HCT116 (cell line): ENCODE measurements around the gene IQCM. TPM values are rescaled to one million over a fixed set of nuclear protein-coding genes. Genes with fewer than 3 reads are reported as not detected.

Experiments used
- ATAC-seq: fragments of 200-7000 bp; cut with Tn5 transposase; 2 replicates; pipeline ENCODE4 v1.9.1; 2020; ENCODE audit warnings: mild to moderate bottlenecking, moderate library complexity
- BruUV-seq: library from RNA; stranded (reverse); fragments of 400-500 nt; replicated peaks from 2 replicates; lab custom pipeline; 2021; lab: Mats Ljungman, UMichigan
- CTCF ChIA-PET: fragments of 300-600 bp; sonication (Branson Sonifier 250); formaldehyde crosslinking; loops from one replicate; lab custom pipeline; 2021; ENCODE audit warnings: antibody characterized with exemption; lab: Charles Lee
- POLR2A ChIA-PET: fragments of 300-600, 350-600 bp; sonication (Branson Sonifier 250); formaldehyde crosslinking; loops from one replicate; lab custom pipeline; 2021; ENCODE audit warnings: antibody characterized with exemption; lab: Charles Lee
- RAD21 ChIA-PET, 2 experiments: fragments of 300-600 bp; sonication (Branson Sonifier 250); formaldehyde crosslinking; loops; one replicate each; lab custom pipeline; 2023; ENCODE audit warnings: low total read pairs in 2 of 2; ENCODE audit not compliant: uncharacterized antibody in 2 of 2, unreplicated experiment in 2 of 2, low non-redundant PET in 1 of 2; lab: Charles Lee
- DNase-seq: peaks from one replicate; pipeline ENCODE4 v3.0.0-alpha.2; 2010; ENCODE audit warnings: low read depth, low spot score
- H2AFZ ChIP-seq: fragments of 200-600 bp; shearing (Covaris generic), sonication (generic); 2 replicates; pipeline ENCODE4 v1.6.1; 2017; ENCODE audit warnings: low read depth, mixed run types, mixed read lengths, antibody characterized with exemption, low read length; ENCODE audit not compliant: poor library complexity, severe bottlenecking
- H3K27ac ChIP-seq: 2 replicates; pipeline ENCODE4 v1.5.1; 2012; ENCODE audit warnings: low read depth, low read length
- H3K27me3 ChIP-seq: fragments of 200-600 bp; sonication (generic); 2 replicates; pipeline ENCODE4 v1.6.1; 2016; ENCODE audit warnings: mixed run types, low read length, mixed read lengths; ENCODE audit not compliant: insufficient read depth
- H3K36me3 ChIP-seq, 2 experiments: fragments of 200-500 bp in 1 of 2; fragments of 200-600 bp in 1 of 2; sonication (Bioruptor generic) in 1 of 2; sonication (generic) in 1 of 2; 2 replicates each; pipeline versions ENCODE4 v1.5.1 to v1.6.1; 2014 to 2016; ENCODE audit warnings: low read length in 2 of 2, inconsistent platforms in 1 of 2, mixed read lengths in 1 of 2, mixed run types in 1 of 2; ENCODE audit not compliant: insufficient read depth in 2 of 2, control insufficient read depth in 1 of 2
- H3K4me1 ChIP-seq, 2 experiments: fragments of 200-600 bp in 1 of 2; sonication (generic) in 1 of 2; 2 replicates each; pipeline versions ENCODE4 v1.5.1 to v1.6.1; 2012 to 2017; ENCODE audit warnings: low read length in 2 of 2, inconsistent platforms in 1 of 2, mild to moderate bottlenecking in 1 of 2, mixed read lengths in 1 of 2, mixed run types in 1 of 2, moderate library complexity in 1 of 2; ENCODE audit not compliant: insufficient read depth in 2 of 2, control insufficient read depth in 1 of 2
- H3K4me2 ChIP-seq: fragments of 200-600 bp; sonication (generic); 2 replicates; pipeline ENCODE4 v1.6.1; 2017; ENCODE audit warnings: mixed run types, low read length, mixed read lengths
- H3K4me3 ChIP-seq, 2 experiments: fragments of 200-600 bp in 1 of 2; sonication (generic) in 1 of 2; replicated peaks in 1 of 2; 2 replicates each; pipeline ENCODE4 v1.5.1; 2011 to 2016; ENCODE audit warnings: low read length in 2 of 2, control low read depth in 1 of 2, low read depth in 1 of 2, mild to moderate bottlenecking in 1 of 2, mixed read lengths in 1 of 2, mixed run types in 1 of 2
- H3K79me2 ChIP-seq: fragments of 200-600 bp; sonication (generic); 2 replicates; pipeline ENCODE4 v1.6.1; 2017; ENCODE audit warnings: mild to moderate bottlenecking, mixed run types, low read length, moderate library complexity, mixed read lengths; ENCODE audit not compliant: insufficient read depth
- H3K9ac ChIP-seq: fragments of 200-600 bp; sonication (generic); 2 replicates; pipeline ENCODE4 v1.6.1; 2016; ENCODE audit warnings: low read length, mixed read lengths
- H3K9me2 ChIP-seq: fragments of 200-600 bp; sonication (generic), shearing (Covaris generic); 2 replicates; pipeline ENCODE4 v1.6.1; 2017; ENCODE audit warnings: mixed run types, mild to moderate bottlenecking, moderate library complexity; ENCODE audit not compliant: insufficient read depth
- H3K9me3 ChIP-seq, 2 experiments: fragments of 200-500 bp in 1 of 2; fragments of 200-600 bp in 1 of 2; sonication (Bioruptor generic) in 1 of 2; sonication (generic) in 1 of 2; 2 replicates each; pipeline ENCODE4 v1.6.1; 2014 to 2017; ENCODE audit warnings: low read length in 2 of 2, mixed read lengths in 2 of 2, inconsistent platforms in 1 of 2, low read depth in 1 of 2, mild to moderate bottlenecking in 1 of 2, mixed run types in 1 of 2, moderate library complexity in 1 of 2; ENCODE audit not compliant: control insufficient read depth in 1 of 2, insufficient read depth in 1 of 2
- H4K20me1 ChIP-seq: fragments of 200-600 bp; sonication (generic), shearing (Covaris generic); 2 replicates; pipeline ENCODE4 v1.6.1; 2017; ENCODE audit warnings: mixed run types, mild to moderate bottlenecking, moderate library complexity; ENCODE audit not compliant: insufficient read depth
- CEBPB ChIP-seq: IDR thresholded peaks from 2 replicates; pipeline ENCODE4 v1.6.1; 2012; ENCODE audit warnings: low read depth
- ELF1 ChIP-seq: IDR thresholded peaks from 2 replicates; pipeline ENCODE4 v1.6.1; 2012; ENCODE audit warnings: low read depth, borderline replicate concordance
- EZH2 ChIP-seq: fragments of 200-600 bp; sonication (generic); IDR thresholded peaks from 2 replicates; pipeline ENCODE4 v1.6.1; 2017; ENCODE audit warnings: antibody characterized with exemption, mixed run types
- FOSL1 ChIP-seq: IDR thresholded peaks from 2 replicates; pipeline ENCODE4 v1.6.1; 2012; ENCODE audit warnings: low read depth
- JUND ChIP-seq: IDR thresholded peaks from 2 replicates; pipeline ENCODE4 v1.6.1; 2012
- RAD21 ChIP-seq: IDR thresholded peaks from 2 replicates; pipeline ENCODE4 v1.6.1; 2012; ENCODE audit warnings: low read depth, mild to moderate bottlenecking
- SIN3A ChIP-seq: IDR thresholded peaks from 2 replicates; pipeline ENCODE4 v1.6.1; 2012; ENCODE audit warnings: low read depth
- SP1 ChIP-seq: IDR thresholded peaks from 2 replicates; pipeline ENCODE4 v1.6.1; 2012; ENCODE audit warnings: low read depth
- YY1 ChIP-seq: IDR thresholded peaks from 2 replicates; pipeline ENCODE4 v1.6.1; 2011; ENCODE audit warnings: low read length, low read depth, moderate library complexity, mild to moderate bottlenecking; ENCODE audit not compliant: insufficient replicate concordance; ENCODE audit errors: extremely low read depth
- ZFX ChIP-seq: fragments of 450-650 bp; IDR thresholded peaks from 2 replicates; pipeline ENCODE4 v1.6.1; 2017
- intact Hi-C: fragments of 100-400 bp; cut with micrococcal nuclease; formaldehyde crosslinking; loops from 2 replicates; pipeline ENCODE4 v1.10.0; 2022
- total RNA-seq: library from RNA; stranded (reverse); gene quantifications from one replicate; pipeline ENCODE4 v1.2.1, GENCODE V29; 2021; ENCODE audit not compliant: unreplicated experiment
- TF ChIP-seq, protein P1 (sequence below): IDR thresholded peaks from 2 replicates; pipeline ENCODE4 v1.6.1; 2012

IQCM gene
- total RNA-seq, 1 experiment from 2014 or later: 0.20 TPM

DNA sequence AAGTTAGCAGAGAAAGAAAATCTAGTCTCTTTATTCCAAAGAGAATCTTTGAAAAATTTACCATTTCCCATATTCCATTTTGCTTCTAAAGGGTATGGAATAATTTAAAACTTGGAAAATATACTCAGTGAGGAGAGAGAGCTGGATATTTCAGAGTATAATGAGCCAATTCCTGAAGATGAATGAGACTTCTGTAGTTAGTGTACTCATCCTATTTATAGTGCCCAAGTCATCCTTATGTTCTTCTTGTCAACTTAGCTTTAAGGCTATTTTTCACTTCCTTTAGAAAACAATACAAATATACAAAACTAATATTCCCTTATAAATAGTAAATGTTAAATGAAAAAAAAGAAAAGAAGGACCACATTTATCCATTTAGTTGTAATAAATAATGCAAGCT, 302.6 kb downstream of the IQCM start:
- CTCF ChIA-PET: no interaction called here
- Histone ChIP-seq H3K27ac (no peak overlapping the region), H2AFZ (no peak overlapping the region), H3K79me2 (no peaks in the 10 kb centered on the region)
- intact Hi-C loops: no loop called here
- no TSS peak for BruUV-seq
- no peak for TF ChIP-seq FOSL1
- TF ChIP-seq SP1: no peak
- TF ChIP-seq, protein P1, sequence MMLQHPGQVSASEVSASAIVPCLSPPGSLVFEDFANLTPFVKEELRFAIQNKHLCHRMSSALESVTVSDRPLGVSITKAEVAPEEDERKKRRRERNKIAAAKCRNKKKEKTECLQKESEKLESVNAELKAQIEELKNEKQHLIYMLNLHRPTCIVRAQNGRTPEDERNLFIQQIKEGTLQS: no peak
- TF ChIP-seq JUND: no peak
- TF ChIP-seq RAD21: no peak
- TF ChIP-seq YY1: no peak
- TF ChIP-seq CEBPB: no peak
- TF ChIP-seq, all 23 proteins: peak for 0
- Histone ChIP-seq H3K9ac (no peak overlapping the region), H3K36me3 (no peaks in the 10 kb centered on the region), H3K9me2 (no peaks in the 10 kb centered on the region), H3K4me3 (no peak overlapping the region), H3K4me1 (no peaks in the 10 kb centered on the region), H3K9me3 (no peaks in the 10 kb centered on the region), H3K27me3 (no peaks in the 10 kb centered on the region), H3K4me2 (no peak overlapping the region), H4K20me1 (no peaks in the 10 kb centered on the region)
- ATAC-seq: no peak
- ChIA-PET POLR2A (no interaction called here), RAD21 (no interaction called here)
- DNase-seq: no peak

DNA sequence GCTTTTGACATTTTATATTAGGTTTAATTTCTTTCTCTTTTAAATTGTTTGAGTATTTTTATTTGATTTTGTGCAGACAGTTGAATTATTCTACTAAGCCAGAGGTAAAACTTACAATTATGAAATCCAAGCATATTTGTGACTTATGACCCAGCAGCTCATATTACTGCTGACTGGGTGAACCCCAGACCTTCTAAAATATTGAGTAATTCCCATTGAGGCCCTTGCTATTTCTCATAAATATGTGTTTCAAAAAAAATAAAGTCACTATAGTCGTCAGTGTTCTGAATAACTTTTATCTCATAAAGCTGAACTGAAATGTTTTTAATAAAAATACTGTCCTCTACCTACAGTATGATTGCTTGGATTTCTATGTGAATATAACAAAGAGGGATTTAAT, 303.1 kb downstream of the IQCM start:
- no peaks in the 10 kb centered on the region for H3K9me3 ChIP-seq
- no peaks in the 10 kb centered on the region for H3K36me3 ChIP-seq
- H3K4me1 ChIP-seq: no peaks in the 10 kb centered on the region
- no peak for DNase-seq
- no peak overlapping the region for H3K4me3 ChIP-seq
- no peaks in the 10 kb centered on the region for H3K79me2 ChIP-seq
- H3K27me3 ChIP-seq: no peaks in the 10 kb centered on the region
- intact Hi-C loops: no loop called here
- H3K27ac ChIP-seq: no peak overlapping the region
- no peak overlapping the region for H3K4me2 ChIP-seq
- no peaks in the 10 kb centered on the region for H3K9me2 ChIP-seq
- RAD21 ChIA-PET: no interaction called here
- H4K20me1 ChIP-seq: no peaks in the 10 kb centered on the region
- CTCF ChIA-PET: no interaction called here
- no peak overlapping the region for H3K9ac ChIP-seq
- no TSS peak for BruUV-seq
- ATAC-seq: no peak
- TF ChIP-seq SP1 (no peak), SIN3A (no peak), FOSL1 (no peak), ELF1 (no peak), EZH2 (no peak), ZFX (no peak), CEBPB (no peak)
- TF ChIP-seq, protein P1: no peak
- TF ChIP-seq, all 23 proteins: peak for 0
- H2AFZ ChIP-seq: no peak overlapping the region
- POLR2A ChIA-PET: no interaction called here
